ENCODE data around the gene TACC3. TPM values are rescaled to one million over a fixed set of nuclear protein-coding genes. Genes with fewer than 3 reads are reported as not detected.
A peak's percentile ranks its signal among the peaks of the same experiment; 100 is the strongest.

Gene TACC3
- total and polyA plus RNA-seq, 2 experiments from 2014 or later, result 9.7 to 18.2 TPM

- no peak overlapping the region for H3K4me2 ChIP-seq (ENCODE audit: unreplicated experiment)
Observed at GRCh38 chr4:1792158-1792831, 71.0 kb downstream of the TACC3 start.

GRCh38 chr4:1792832-1793495, 71.6 kb downstream of the TACC3 start, which contains the start of gene FGFR3:
TSS of gene FGFR3 (plus strand) at chr4:1793293. CDS start at chr4:1793935, 642 bp downstream.
- no peak within 1 kb of the TSS for H3K27ac ChIP-seq
- peak; percentile 64 for DNase-seq
- no peaks in the 10 kb centered on the region for H3K36me3 ChIP-seq (ENCODE audit: low read depth)
- no peaks in the 10 kb centered on the region for H3F3A ChIP-seq (ENCODE audit: insufficient read depth)
- no peaks in the 10 kb centered on the region for H3K9me3 ChIP-seq (ENCODE audit: low read depth)
- no peak for TF ChIP-seq EZH2 (IDR thresholded peaks at IDR 0.05; ENCODE audit: insufficient read depth, poor library complexity, severe bottlenecking)
- no peak for TF ChIP-seq EZH2phosphoT487 (IDR thresholded peaks at IDR 0.05; ENCODE audit: insufficient read depth, low read depth)
- peaks cover 14% of the 10 kb centered on the region for H3K27me3 ChIP-seq (replicated peaks; ENCODE audit: insufficient read depth)
- H3K9ac ChIP-seq, result no peak within 1 kb of the TSS
- 5 to 6% methylated on average over 54 of the region's 95 CpGs for WGBS, 2 experiments (ENCODE audit: low coverage in 1 of 2, low lambda C conversion rate in 2 of 2, missing lambda C conversion rate in 2 of 2)
- H4K20me1 ChIP-seq (ENCODE audit: insufficient read depth), result no peaks in the 10 kb centered on the region
- no peak within 1 kb of the TSS for H2AFZ ChIP-seq
- in situ Hi-C loops (cut with MboI), result no loop called here
- H3K4me3 ChIP-seq, result peak within 1 kb of the TSS; percentile 67
- no peaks in the 10 kb centered on the region for H3K79me2 ChIP-seq (ENCODE audit: insufficient read depth)
- H3K4me1 ChIP-seq (ENCODE audit: insufficient read depth), result no peaks in the 10 kb centered on the region
- H3K4me2 ChIP-seq (ENCODE audit: unreplicated experiment), result no peak within 1 kb of the TSS
- H3K9me2 ChIP-seq (ENCODE audit: insufficient read depth), result no peaks in the 10 kb centered on the region

More at GRCh38 chr4:1792158-1792831, 71.0 kb downstream of the TACC3 start:
- no peaks in the 10 kb centered on the region for H3K4me1 ChIP-seq (ENCODE audit: insufficient read depth)
- no peak overlapping the region for H3K4me3 ChIP-seq
- no peaks in the 10 kb centered on the region for H3K9me2 ChIP-seq (ENCODE audit: insufficient read depth)
- no peaks in the 10 kb centered on the region for H3K79me2 ChIP-seq (ENCODE audit: insufficient read depth)
- no peak for DNase-seq
- in situ Hi-C loops (cut with MboI), result no loop called here
- no peak overlapping the region for H3K9ac ChIP-seq
- peaks cover 14% of the 10 kb centered on the region for H3K27me3 ChIP-seq (replicated peaks; ENCODE audit: insufficient read depth)
- TF ChIP-seq EZH2phosphoT487 (IDR thresholded peaks at IDR 0.05; ENCODE audit: insufficient read depth, low read depth), result no peak
- TF ChIP-seq EZH2 (IDR thresholded peaks at IDR 0.05; ENCODE audit: insufficient read depth, poor library complexity, severe bottlenecking), result no peak
- no peaks in the 10 kb centered on the region for H3F3A ChIP-seq (ENCODE audit: insufficient read depth)
- no peaks in the 10 kb centered on the region for H3K9me3 ChIP-seq (ENCODE audit: low read depth)
- H3K36me3 ChIP-seq (ENCODE audit: low read depth), result no peaks in the 10 kb centered on the region
- H4K20me1 ChIP-seq (ENCODE audit: insufficient read depth), result no peaks in the 10 kb centered on the region
- no peak overlapping the region for H3K27ac ChIP-seq
- no peak overlapping the region for H2AFZ ChIP-seq
- WGBS, 2 experiments (ENCODE audit: low coverage in 1 of 2, low lambda C conversion rate in 2 of 2, missing lambda C conversion rate in 2 of 2), result 48 to 54% methylated on average over 24 to 29 of the region's 29 CpGs

GRCh38 chr4:1793496-1793840, 72.1 kb downstream of the TACC3 start:
- Histone ChIP-seq H2AFZ (no peak overlapping the region), H3K9me2 (ENCODE audit: insufficient read depth) (no peaks in the 10 kb centered on the region)

GRCh38 chr4:1793940-1794808, 72.9 kb downstream of the TACC3 start:
- no peaks in the 10 kb centered on the region for H3K36me3 ChIP-seq (ENCODE audit: low read depth)
- H3K4me2 ChIP-seq (ENCODE audit: unreplicated experiment), result no peak overlapping the region
- H3K79me2 ChIP-seq (ENCODE audit: insufficient read depth), result no peaks in the 10 kb centered on the region
- H2AFZ ChIP-seq, result no peak overlapping the region
- H3K9me3 ChIP-seq (ENCODE audit: low read depth), result no peaks in the 10 kb centered on the region
- 0 out of 2 replicates have a peak overlapping the region, but pooled peaks have one; percentile 6 for H3K4me3 ChIP-seq
- H3K9me2 ChIP-seq (ENCODE audit: insufficient read depth), result no peaks in the 10 kb centered on the region
- in situ Hi-C loops (cut with MboI), result no loop called here
- peak; percentile 98 for TF ChIP-seq EZH2 (IDR thresholded peaks at IDR 0.05; ENCODE audit: insufficient read depth, poor library complexity, severe bottlenecking)
- 0 out of 2 replicates have a peak, but pooled peaks have one; percentile 57 for TF ChIP-seq EZH2phosphoT487 (IDR thresholded peaks at IDR 0.05; ENCODE audit: insufficient read depth, low read depth)
- H3K27me3 ChIP-seq (replicated peaks; ENCODE audit: insufficient read depth), result peaks cover 14% of the 10 kb centered on the region
- no peak overlapping the region for H3K9ac ChIP-seq
- WGBS, 2 experiments (ENCODE audit: low coverage in 1 of 2, low lambda C conversion rate in 2 of 2, missing lambda C conversion rate in 2 of 2), result 3% methylated on average over 73 to 94 of the region's 101 CpGs
- peak; percentile 45 for DNase-seq
- no peaks in the 10 kb centered on the region for H3F3A ChIP-seq (ENCODE audit: insufficient read depth)
- H3K4me1 ChIP-seq (ENCODE audit: insufficient read depth), result no peaks in the 10 kb centered on the region
- no peak overlapping the region for H3K27ac ChIP-seq
- no peaks in the 10 kb centered on the region for H4K20me1 ChIP-seq (ENCODE audit: insufficient read depth)

More at GRCh38 chr4:1793496-1793840, 72.1 kb downstream of the TACC3 start:
- Histone ChIP-seq H3K4me3 (peak overlapping the region; percentile 67), H3K9me3 (ENCODE audit: low read depth) (no peaks in the 10 kb centered on the region), H3K79me2 (ENCODE audit: insufficient read depth) (no peaks in the 10 kb centered on the region), H3K4me2 (ENCODE audit: unreplicated experiment) (no peak overlapping the region), H3K36me3 (ENCODE audit: low read depth) (no peaks in the 10 kb centered on the region), H4K20me1 (ENCODE audit: insufficient read depth) (no peaks in the 10 kb centered on the region), H3F3A (ENCODE audit: insufficient read depth) (no peaks in the 10 kb centered on the region), H3K27ac (no peak overlapping the region), H3K9ac (no peak overlapping the region), H3K27me3 (replicated peaks; ENCODE audit: insufficient read depth) (peaks cover 14% of the 10 kb centered on the region), H3K4me1 (ENCODE audit: insufficient read depth) (no peaks in the 10 kb centered on the region)
- in situ Hi-C loops (cut with MboI), result no loop called here
- TF ChIP-seq EZH2 (IDR thresholded peaks at IDR 0.05; ENCODE audit: insufficient read depth, poor library complexity, severe bottlenecking) (no peak), EZH2phosphoT487 (IDR thresholded peaks at IDR 0.05; ENCODE audit: insufficient read depth, low read depth) (no peak)
- peak; percentile 59 for DNase-seq
- WGBS, 2 experiments (ENCODE audit: low coverage in 1 of 2, low lambda C conversion rate in 2 of 2, missing lambda C conversion rate in 2 of 2), result 0 to 2% methylated on average over 4 to 17 of the region's 44 CpGs

Small RNA genes lying within 50 kb of the gene (small RNA-seq; reads per million reads assigned to genes)
- gene RF00019 (ENCODE audit: low read depth, low replicate concordance), result not detected

Other genes starting within 250 kb of the TACC3 start
- gene FAM53A, start 37.2 kb upstream of the TACC3 start, total RNA-seq (2014; rRNA removed; shearing (Covaris generic)), result 3.8 and 15.3 TPM in 2 replicates
- gene FAM53A, start 37.2 kb upstream of the TACC3 start, polyA plus RNA-seq (2016; fragmentation: Nextera tagmentation; extraction: Ambion mirVana), result 1.4 and 2.8 TPM in 2 replicates
- 72.7 and 74.4 TPM in 2 replicates for gene SLBP, start 9.2 kb upstream of the TACC3 start, total RNA-seq (2014; rRNA removed; shearing (Covaris generic))
- gene SLBP, start 9.2 kb upstream of the TACC3 start, polyA plus RNA-seq (2016; fragmentation: Nextera tagmentation; extraction: Ambion mirVana), result 85.6 and 85.8 TPM in 2 replicates
- gene TMEM129, start 198 bp upstream of the TACC3 start, total RNA-seq (2014; rRNA removed; shearing (Covaris generic)), result 55.4 and 80.2 TPM in 2 replicates
- gene TMEM129, start 198 bp upstream of the TACC3 start, polyA plus RNA-seq (2016; fragmentation: Nextera tagmentation; extraction: Ambion mirVana), result 32.6 and 35.7 TPM in 2 replicates
- gene FGFR3, start 71.8 kb downstream of the TACC3 start, total RNA-seq (2014; rRNA removed; shearing (Covaris generic)), result 0.13 and 0.97 TPM in 2 replicates
- 0.10 and 0.15 TPM in 2 replicates for gene FGFR3, start 71.8 kb downstream of the TACC3 start, polyA plus RNA-seq (2016; fragmentation: Nextera tagmentation; extraction: Ambion mirVana)
- gene LETM1, start 134.6 kb downstream of the TACC3 start, total RNA-seq (2014; rRNA removed; shearing (Covaris generic)), result 40.1 and 42.3 TPM in 2 replicates
- 19.0 and 20.8 TPM in 2 replicates for gene LETM1, start 134.6 kb downstream of the TACC3 start, polyA plus RNA-seq (2016; fragmentation: Nextera tagmentation; extraction: Ambion mirVana)
- 32.4 and 41.0 TPM in 2 replicates for gene NSD2, start 149.9 kb downstream of the TACC3 start, total RNA-seq (2014; rRNA removed; shearing (Covaris generic))
- gene NSD2, start 149.9 kb downstream of the TACC3 start, polyA plus RNA-seq (2016; fragmentation: Nextera tagmentation; extraction: Ambion mirVana), result 19.1 and 20.1 TPM in 2 replicates

All from GM23248 (cell line).